Esophagus muscularis mucosa (tissue), 3 donors: ENCODE results near the gene THAP4.

Source experiments
- CTCF ChIP-seq, 3 experiments: fragments of 200-600 bp in 2 of 3; fragments of 450-650 bp in 1 of 3; sonication (generic) in 2 of 3; IDR thresholded peaks; one replicate each; pipeline ENCODE4 v1.5.1; 2017 to 2019; ENCODE audit warnings: antibody characterized with exemption in 3 of 3, mild to moderate bottlenecking in 2 of 3, moderate library complexity in 1 of 3
- POLR2A ChIP-seq: fragments of 450-650 bp; IDR thresholded peaks from one replicate; pipeline ENCODE4 v1.6.1; 2017; ENCODE audit warnings: antibody characterized with exemption, moderate library complexity, mild to moderate bottlenecking, low read depth
- POLR2AphosphoS5 ChIP-seq, 2 donors: sonication (generic); formaldehyde crosslinking; IDR thresholded peaks; one replicate each; pipeline ENCODE4 v1.6.1; 2017; ENCODE audit warnings: antibody characterized with exemption in 2 of 2

GRCh38 chr2:241603686-241604085, 33.3 kb downstream of the THAP4 start:
- TF ChIP-seq POLR2A (no peak), POLR2AphosphoS5 (IDR thresholded peaks at IDR 0.05) (no peak), CTCF (IDR thresholded peaks at IDR 0.05) (no peak)
